Stomach (tissue), 4 donors: ENCODE results near the gene NT5C2.

Source experiments
- CTCF ChIP-seq, 7 experiments: fragments of 450-650 bp in 4 of 7; fragments of 200-600 bp in 3 of 7; sonication (generic) in 3 of 7; IDR thresholded peaks; one replicate each; pipeline ENCODE4 v1.5.1; 2016 to 2019; ENCODE audit warnings: antibody characterized with exemption in 7 of 7, control low read depth in 2 of 7, mild to moderate bottlenecking in 1 of 7
- POLR2A ChIP-seq, 4 donors: fragments of 450-650 bp; IDR thresholded peaks; one replicate each; pipeline ENCODE4 v1.6.1; 2016; ENCODE audit warnings: antibody characterized with exemption in 4 of 4, control low read depth in 2 of 4, mild to moderate bottlenecking in 1 of 4, moderate library complexity in 1 of 4
- POLR2AphosphoS5 ChIP-seq, 3 donors: sonication (generic); formaldehyde crosslinking; IDR thresholded peaks; one replicate each; pipeline ENCODE4 v1.6.1; 2016; ENCODE audit warnings: antibody characterized with exemption in 3 of 3

GRCh38 chr10:103171278-103171677 lies 21.8 kb downstream of the NT5C2 start:
- no peak for TF ChIP-seq POLR2A (IDR thresholded peaks at IDR 0.05)
- no peak for TF ChIP-seq CTCF (IDR thresholded peaks at IDR 0.05)
- no peak for TF ChIP-seq POLR2AphosphoS5 (IDR thresholded peaks at IDR 0.05)
